ENCODE measurements around the gene SAMSN1. TPM values are rescaled to one million over a fixed set of nuclear protein-coding genes. Genes with fewer than 3 reads are reported as not detected.

The SAMSN1 gene
- total and polyA plus RNA-seq, 9 donors: 1.3 to 8.0 (median 2.0) TPM

DNA sequence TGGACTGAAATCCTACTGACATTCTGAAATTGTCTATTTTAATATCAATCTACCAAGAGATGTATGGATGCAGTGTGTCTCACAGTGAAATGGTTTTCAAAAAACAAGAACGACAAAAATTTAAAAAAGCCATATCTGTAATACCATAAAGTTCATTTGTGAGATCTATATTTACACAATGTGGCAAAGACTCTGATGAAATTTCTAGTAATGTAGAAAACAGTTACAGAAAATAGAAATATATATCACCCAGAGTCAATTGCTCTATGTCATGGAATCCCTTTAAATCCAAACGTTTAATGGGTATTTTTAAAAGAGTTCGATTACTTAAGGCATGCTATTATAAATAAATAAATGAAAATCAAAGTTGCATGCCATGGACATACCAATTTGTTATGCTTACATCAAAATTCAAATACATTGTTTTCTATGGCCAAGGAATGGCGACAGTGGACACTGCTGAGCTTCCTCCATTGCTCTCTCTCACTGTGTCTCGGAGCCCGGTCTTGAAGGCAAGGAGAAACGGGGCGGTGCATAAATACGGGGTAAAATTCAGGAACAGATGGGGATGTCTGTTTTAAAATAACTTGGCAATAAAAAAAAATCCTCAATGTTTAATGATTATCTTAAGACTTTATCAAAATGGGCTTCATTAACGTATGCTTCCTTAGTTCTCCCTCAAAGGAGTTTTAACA is 37.0 kb upstream of the SAMSN1 start:
- Histone ChIP-seq H3K27ac (no peak overlapping the region), H3K27me3 (no peaks in the 10 kb centered on the region), H3K36me3 (no peaks in the 10 kb centered on the region), H3K4me3 (no peak overlapping the region), H3K9me3 (no peaks in the 10 kb centered on the region), H3K4me1 (ENCODE audit: insufficient read depth) (no peaks in the 10 kb centered on the region)
- intact Hi-C loops (cut with DNase I): no loop called here
- DNase-seq: no peak
- no peak for TF ChIP-seq EP300 (IDR thresholded peaks at IDR 0.05)
- no peak for TF ChIP-seq POLR2A (IDR thresholded peaks at IDR 0.05)
- TF ChIP-seq, protein P1, sequence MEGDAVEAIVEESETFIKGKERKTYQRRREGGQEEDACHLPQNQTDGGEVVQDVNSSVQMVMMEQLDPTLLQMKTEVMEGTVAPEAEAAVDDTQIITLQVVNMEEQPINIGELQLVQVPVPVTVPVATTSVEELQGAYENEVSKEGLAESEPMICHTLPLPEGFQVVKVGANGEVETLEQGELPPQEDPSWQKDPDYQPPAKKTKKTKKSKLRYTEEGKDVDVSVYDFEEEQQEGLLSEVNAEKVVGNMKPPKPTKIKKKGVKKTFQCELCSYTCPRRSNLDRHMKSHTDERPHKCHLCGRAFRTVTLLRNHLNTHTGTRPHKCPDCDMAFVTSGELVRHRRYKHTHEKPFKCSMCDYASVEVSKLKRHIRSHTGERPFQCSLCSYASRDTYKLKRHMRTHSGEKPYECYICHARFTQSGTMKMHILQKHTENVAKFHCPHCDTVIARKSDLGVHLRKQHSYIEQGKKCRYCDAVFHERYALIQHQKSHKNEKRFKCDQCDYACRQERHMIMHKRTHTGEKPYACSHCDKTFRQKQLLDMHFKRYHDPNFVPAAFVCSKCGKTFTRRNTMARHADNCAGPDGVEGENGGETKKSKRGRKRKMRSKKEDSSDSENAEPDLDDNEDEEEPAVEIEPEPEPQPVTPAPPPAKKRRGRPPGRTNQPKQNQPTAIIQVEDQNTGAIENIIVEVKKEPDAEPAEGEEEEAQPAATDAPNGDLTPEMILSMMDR (IDR thresholded peaks at IDR 0.05): no peak
- WGBS, 3 donors: 85 to 90% (median 87%) methylated on average over 10 of the region's 10 CpGs

DNA sequence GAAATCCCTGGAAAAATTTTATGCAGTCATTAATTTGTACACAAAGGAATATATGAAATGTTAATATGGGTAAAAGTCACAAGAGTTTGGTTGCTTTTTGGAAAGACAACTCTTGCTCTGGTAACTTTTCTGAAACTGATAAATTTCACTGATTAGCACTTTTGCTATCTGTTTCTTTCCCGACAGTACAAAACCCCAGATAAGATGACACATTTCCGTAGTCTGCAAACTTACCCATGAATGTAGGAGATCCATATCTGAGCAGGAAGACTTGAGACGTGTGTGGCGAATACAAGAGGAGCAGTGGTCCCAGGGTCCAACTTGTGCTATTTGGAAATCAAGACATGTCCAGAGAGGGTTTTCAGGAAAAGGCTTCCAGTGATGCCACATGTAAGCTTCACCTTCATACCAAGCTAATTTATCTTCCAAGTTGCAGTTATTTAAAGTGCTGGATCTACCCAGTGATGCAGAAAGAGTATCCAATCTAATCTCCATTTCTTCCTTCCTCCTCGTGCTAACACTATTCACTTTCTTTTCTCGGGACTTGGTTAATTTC is 35.9 kb upstream of the SAMSN1 start:
- no peak for DNase-seq
- no peak overlapping the region for H3K27ac ChIP-seq
- 73 to 86% (median 81%) methylated on average over 6 of the region's 6 CpGs for WGBS, 3 donors
- H3K9me3 ChIP-seq: no peaks in the 10 kb centered on the region
- H3K4me3 ChIP-seq: no peak overlapping the region
- TF ChIP-seq EP300 (IDR thresholded peaks at IDR 0.05) (no peak), POLR2A (IDR thresholded peaks at IDR 0.05) (no peak)
- TF ChIP-seq, protein P1 (IDR thresholded peaks at IDR 0.05): no peak
- no peaks in the 10 kb centered on the region for H3K27me3 ChIP-seq
- intact Hi-C loops (cut with DNase I): loop anchor here in 1 of 4 donors (2.0 kb wide), 1 partner anchor 13 kb away; no protein-coding TSS in a partner anchor
- no peaks in the 10 kb centered on the region for H3K4me1 ChIP-seq (ENCODE audit: insufficient read depth)
- no peaks in the 10 kb centered on the region for H3K36me3 ChIP-seq

DNA sequence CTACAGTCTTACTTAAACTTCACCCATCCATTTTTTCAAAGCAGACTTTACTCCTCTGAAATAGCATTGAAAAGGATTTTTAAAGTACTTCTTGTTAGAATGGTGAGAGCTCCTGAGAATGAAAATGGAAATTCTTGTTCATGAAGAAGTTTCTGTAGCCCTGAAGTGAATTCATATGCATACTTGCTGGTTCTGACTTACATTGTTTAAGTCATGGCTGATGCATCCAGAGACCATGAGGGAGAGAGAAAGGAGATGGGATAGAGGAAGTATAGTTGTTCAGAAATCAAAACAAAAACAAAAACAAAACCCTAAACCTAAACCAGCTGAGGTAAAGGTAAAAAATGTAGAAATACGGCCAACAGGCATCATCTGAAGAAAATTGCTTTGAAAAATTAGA is 27.1 kb upstream of the SAMSN1 start:
- no peak for DNase-seq
- intact Hi-C loops (cut with DNase I): no loop called here
- Histone ChIP-seq H3K27me3 (no peaks in the 10 kb centered on the region), H3K9me3 (no peaks in the 10 kb centered on the region), H3K4me1 (ENCODE audit: insufficient read depth) (no peaks in the 10 kb centered on the region), H3K27ac (no peak overlapping the region), H3K36me3 (no peaks in the 10 kb centered on the region), H3K4me3 (no peak overlapping the region)
- WGBS, 3 donors: 81 to 92% (median 81%) methylated on average over 1 of the region's 1 CpG
- TF ChIP-seq EP300 (IDR thresholded peaks at IDR 0.05): no peak
- no peak for TF ChIP-seq POLR2A (IDR thresholded peaks at IDR 0.05)

DNA sequence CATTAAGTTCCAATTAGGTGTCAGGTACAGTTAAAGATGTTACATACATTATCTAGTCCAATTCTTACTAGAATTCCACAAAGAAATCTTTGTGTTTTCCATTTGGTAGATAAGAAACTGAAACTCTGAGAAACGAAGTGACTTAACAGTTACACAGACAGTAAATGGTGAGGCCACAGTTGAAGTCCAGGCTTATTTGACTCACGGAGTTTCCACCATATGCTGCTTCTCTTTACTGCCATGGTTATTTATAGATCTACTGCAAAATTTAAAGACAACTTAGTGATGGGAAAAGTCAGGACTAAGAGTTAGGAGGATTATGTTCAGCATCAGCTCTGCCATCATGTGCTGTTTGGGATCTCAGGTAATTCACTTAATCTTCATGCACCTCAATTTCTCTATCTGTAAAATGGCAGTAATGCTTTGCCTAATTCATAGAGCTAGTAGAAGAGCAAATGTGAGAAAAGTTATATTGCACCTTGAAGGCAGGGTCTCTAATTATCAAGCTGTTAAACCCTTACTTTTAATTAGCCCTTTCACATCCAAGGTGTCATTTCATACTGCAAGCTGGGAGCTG is 26.2 kb upstream of the SAMSN1 start:
- no peak for DNase-seq
- no peaks in the 10 kb centered on the region for H3K27me3 ChIP-seq
- 25 to 33% (median 27%) methylated on average over 2 of the region's 2 CpGs for WGBS, 3 donors
- intact Hi-C loops (cut with DNase I): no loop called here
- no peaks in the 10 kb centered on the region for H3K9me3 ChIP-seq
- TF ChIP-seq POLR2A (IDR thresholded peaks at IDR 0.05): no peak
- no peak for TF ChIP-seq EP300 (IDR thresholded peaks at IDR 0.05)
- TF ChIP-seq, protein P1 (IDR thresholded peaks at IDR 0.05): no peak
- H3K4me1 ChIP-seq (ENCODE audit: insufficient read depth): no peaks in the 10 kb centered on the region
- no peaks in the 10 kb centered on the region for H3K36me3 ChIP-seq
- H3K4me3 ChIP-seq: no peak overlapping the region
- no peak overlapping the region for H3K27ac ChIP-seq

DNA sequence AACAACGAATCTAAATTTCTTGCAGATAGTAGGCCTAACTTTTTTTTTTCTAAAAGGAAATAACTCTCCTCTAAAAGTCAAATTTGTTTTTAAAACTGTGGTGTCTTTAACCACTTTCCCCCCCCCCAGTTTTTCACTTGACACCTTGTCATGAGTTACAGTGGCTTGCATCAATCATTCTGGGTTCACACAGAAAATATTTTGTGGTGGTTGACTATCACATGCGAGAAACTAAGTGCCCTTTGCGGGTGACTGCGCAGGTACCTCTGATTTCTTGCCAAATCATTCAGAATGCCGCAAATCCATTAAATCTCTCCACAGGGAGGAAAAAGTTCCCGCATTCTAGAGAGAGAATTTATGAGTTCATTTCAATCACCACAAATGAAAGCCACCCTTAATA is 23.8 kb upstream of the SAMSN1 start:
- DNase-seq: no peak
- no peaks in the 10 kb centered on the region for H3K9me3 ChIP-seq
- H3K27me3 ChIP-seq: no peaks in the 10 kb centered on the region
- H3K4me1 ChIP-seq (ENCODE audit: insufficient read depth): no peaks in the 10 kb centered on the region
- 87 to 94% (median 91%) methylated on average over 6 of the region's 6 CpGs for WGBS, 3 donors
- no peak overlapping the region for H3K27ac ChIP-seq
- TF ChIP-seq POLR2A (IDR thresholded peaks at IDR 0.05) (no peak), EP300 (IDR thresholded peaks at IDR 0.05) (no peak)
- TF ChIP-seq, protein P1 (IDR thresholded peaks at IDR 0.05): no peak
- intact Hi-C loops (cut with DNase I): no loop called here
- no peak overlapping the region for H3K4me3 ChIP-seq
- H3K36me3 ChIP-seq: no peaks in the 10 kb centered on the region
